PFSK-1 (cell line): ENCODE data around the gene EVA1A.

ENCODE experiments used
- SIN3A ChIP-seq: IDR thresholded peaks from 2 replicates; pipeline ENCODE4 v1.6.1; 2012; ENCODE audit warnings: mild to moderate bottlenecking, low read length, moderate library complexity, borderline replicate concordance; ENCODE audit not compliant: insufficient read depth
- TF ChIP-seq, protein P1 (sequence below), 2 experiments: IDR thresholded peaks; 2 replicates each; pipeline versions ENCODE4 v1.6.1 to v1.8.0; 2011 to 2012; ENCODE audit warnings: low read depth in 2 of 2, low read length in 2 of 2, control low read depth in 1 of 2, inconsistent platforms in 1 of 2, mild to moderate bottlenecking in 1 of 2, moderate library complexity in 1 of 2; ENCODE audit not compliant: insufficient read depth in 1 of 2

DNA sequence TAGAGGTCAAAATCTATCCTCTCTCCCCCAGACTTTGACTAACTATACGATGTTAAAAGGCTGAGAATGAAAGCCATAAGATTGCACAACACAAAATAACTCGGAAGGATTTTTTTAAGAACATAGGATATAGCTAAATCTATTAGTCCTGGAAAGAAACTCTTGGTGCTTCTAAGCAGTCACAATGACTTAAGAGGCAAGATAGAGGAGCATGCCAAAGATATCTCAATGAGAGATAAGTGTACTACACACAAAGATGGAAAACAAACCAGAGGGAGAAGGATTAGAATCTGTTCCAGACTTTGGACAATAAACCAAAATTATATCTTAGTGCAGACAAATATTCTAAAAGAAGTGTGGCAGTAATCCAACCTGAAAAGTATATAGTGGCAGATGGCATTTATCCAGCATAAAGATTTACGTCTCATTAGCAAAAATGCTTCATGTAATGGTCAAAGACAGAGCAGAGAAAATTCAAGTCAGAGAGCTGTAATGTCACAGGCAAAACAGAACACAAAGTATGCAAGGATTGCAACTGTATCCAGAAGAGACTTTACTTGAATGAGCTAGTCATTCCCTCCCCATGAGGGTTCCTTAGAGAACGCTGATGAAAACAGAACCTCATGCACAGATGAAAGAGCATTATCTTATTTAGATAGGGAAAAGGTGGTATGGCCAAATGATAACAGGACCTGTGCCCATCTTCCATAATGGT lies 28.8 kb upstream of the EVA1A start:
- TF ChIP-seq SIN3A = no peak
- TF ChIP-seq, protein P1, sequence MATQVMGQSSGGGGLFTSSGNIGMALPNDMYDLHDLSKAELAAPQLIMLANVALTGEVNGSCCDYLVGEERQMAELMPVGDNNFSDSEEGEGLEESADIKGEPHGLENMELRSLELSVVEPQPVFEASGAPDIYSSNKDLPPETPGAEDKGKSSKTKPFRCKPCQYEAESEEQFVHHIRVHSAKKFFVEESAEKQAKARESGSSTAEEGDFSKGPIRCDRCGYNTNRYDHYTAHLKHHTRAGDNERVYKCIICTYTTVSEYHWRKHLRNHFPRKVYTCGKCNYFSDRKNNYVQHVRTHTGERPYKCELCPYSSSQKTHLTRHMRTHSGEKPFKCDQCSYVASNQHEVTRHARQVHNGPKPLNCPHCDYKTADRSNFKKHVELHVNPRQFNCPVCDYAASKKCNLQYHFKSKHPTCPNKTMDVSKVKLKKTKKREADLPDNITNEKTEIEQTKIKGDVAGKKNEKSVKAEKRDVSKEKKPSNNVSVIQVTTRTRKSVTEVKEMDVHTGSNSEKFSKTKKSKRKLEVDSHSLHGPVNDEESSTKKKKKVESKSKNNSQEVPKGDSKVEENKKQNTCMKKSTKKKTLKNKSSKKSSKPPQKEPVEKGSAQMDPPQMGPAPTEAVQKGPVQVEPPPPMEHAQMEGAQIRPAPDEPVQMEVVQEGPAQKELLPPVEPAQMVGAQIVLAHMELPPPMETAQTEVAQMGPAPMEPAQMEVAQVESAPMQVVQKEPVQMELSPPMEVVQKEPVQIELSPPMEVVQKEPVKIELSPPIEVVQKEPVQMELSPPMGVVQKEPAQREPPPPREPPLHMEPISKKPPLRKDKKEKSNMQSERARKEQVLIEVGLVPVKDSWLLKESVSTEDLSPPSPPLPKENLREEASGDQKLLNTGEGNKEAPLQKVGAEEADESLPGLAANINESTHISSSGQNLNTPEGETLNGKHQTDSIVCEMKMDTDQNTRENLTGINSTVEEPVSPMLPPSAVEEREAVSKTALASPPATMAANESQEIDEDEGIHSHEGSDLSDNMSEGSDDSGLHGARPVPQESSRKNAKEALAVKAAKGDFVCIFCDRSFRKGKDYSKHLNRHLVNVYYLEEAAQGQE (IDR thresholded peaks at IDR 0.05; ENCODE audit: insufficient read depth in 1 of 2, low read depth in 2 of 2, low read length in 2 of 2) = no peak
